MCF 10A (cell line): ENCODE measurements around the gene PREP. TPM values are rescaled to one million over a fixed set of nuclear protein-coding genes. Genes with fewer than 3 reads are reported as not detected.

Experiments used
- BruUV-seq: library from RNA; stranded (reverse); fragments of 400-500 nt; replicated peaks from 2 replicates; lab custom pipeline; 2021; lab: Mats Ljungman, UMichigan
- CTCF ChIA-PET: fragments of 300-600 bp; sonication (Branson Sonifier 250); formaldehyde crosslinking; extraction: SDS; loops from one replicate; lab custom pipeline; 2021; ENCODE audit warnings: antibody characterized with exemption, inconsistent platforms; lab: Yijun Ruan, JAX
- POLR2A ChIA-PET: fragments of 300-600, 350-650 bp; sonication (Branson Sonifier 250); formaldehyde crosslinking; extraction: SDS; loops from one replicate; lab custom pipeline; 2020; ENCODE audit warnings: antibody characterized with exemption, inconsistent platforms; lab: Yijun Ruan, JAX
- DNase-seq: peaks from one replicate; pipeline ENCODE4 v3.0.0-alpha.2; 2018; ENCODE audit not compliant: unreplicated experiment
- H3K27ac Mint-ChIP-seq: one replicate; pipeline ENCODE4 v1.8.0; 2022; ENCODE audit warnings: mild to moderate bottlenecking, low read depth, mixed read lengths; ENCODE audit not compliant: unreplicated experiment
- H3K27me3 Mint-ChIP-seq: one replicate; pipeline ENCODE4 v1.8.0; 2022; ENCODE audit warnings: mixed read lengths; ENCODE audit not compliant: insufficient read depth, unreplicated experiment
- H3K36me3 Mint-ChIP-seq: one replicate; pipeline ENCODE4 v1.8.0; 2022; ENCODE audit warnings: mild to moderate bottlenecking, moderate library complexity, mixed read lengths; ENCODE audit not compliant: insufficient read depth, unreplicated experiment
- H3K4me1 Mint-ChIP-seq: one replicate; pipeline ENCODE4 v1.8.0; 2022; ENCODE audit warnings: mixed read lengths; ENCODE audit not compliant: insufficient read depth, unreplicated experiment
- H3K4me3 Mint-ChIP-seq: one replicate; pipeline ENCODE4 v1.8.0; 2022; ENCODE audit warnings: mild to moderate bottlenecking, moderate library complexity, mixed read lengths; ENCODE audit not compliant: unreplicated experiment
- H3K9me3 Mint-ChIP-seq: one replicate; pipeline ENCODE4 v1.8.0; 2022; ENCODE audit warnings: mixed read lengths; ENCODE audit not compliant: unreplicated experiment
- intact Hi-C: fragments of 100-400 bp; cut with micrococcal nuclease; formaldehyde crosslinking; loops from 2 replicates; pipeline ENCODE4 v1.14.1; 2022
- total RNA-seq: library from RNA; stranded (reverse); gene quantifications from 2 replicates; pipeline ENCODE4 v1.2.3, GENCODE V29; 2022
- TF ChIP-seq, protein P1 (sequence below): fragments of 200-600 bp; IDR thresholded peaks from one replicate; pipeline ENCODE4 v1.8.0; 2022; ENCODE audit warnings: antibody characterized with exemption, mild to moderate bottlenecking; ENCODE audit not compliant: unreplicated experiment

Gene PREP
- total RNA-seq, 1 experiment from 2014 or later = 67.6 TPM

DNA sequence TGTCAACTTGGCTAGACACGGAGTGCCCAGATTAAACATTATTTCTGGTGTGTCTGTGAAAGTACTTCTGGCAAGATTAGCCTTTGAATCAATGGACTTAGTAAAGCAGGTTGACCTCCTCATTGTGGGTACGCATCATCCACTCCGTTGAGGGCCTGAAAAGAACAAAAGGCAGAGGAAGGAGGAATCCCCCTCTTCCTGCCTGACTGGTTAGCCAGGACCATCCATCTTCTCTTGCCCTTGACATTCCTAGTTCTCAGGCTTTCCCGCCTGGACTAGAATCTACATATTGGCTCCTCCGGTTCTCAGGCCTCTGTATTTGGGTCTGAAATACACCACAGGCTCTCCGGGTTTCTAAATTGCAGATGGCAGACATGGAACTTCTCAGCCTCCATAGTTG lies 149.1 kb downstream of the PREP start:
- intact Hi-C loops = no loop called here
- no peak for DNase-seq
- TF ChIP-seq, protein P1, sequence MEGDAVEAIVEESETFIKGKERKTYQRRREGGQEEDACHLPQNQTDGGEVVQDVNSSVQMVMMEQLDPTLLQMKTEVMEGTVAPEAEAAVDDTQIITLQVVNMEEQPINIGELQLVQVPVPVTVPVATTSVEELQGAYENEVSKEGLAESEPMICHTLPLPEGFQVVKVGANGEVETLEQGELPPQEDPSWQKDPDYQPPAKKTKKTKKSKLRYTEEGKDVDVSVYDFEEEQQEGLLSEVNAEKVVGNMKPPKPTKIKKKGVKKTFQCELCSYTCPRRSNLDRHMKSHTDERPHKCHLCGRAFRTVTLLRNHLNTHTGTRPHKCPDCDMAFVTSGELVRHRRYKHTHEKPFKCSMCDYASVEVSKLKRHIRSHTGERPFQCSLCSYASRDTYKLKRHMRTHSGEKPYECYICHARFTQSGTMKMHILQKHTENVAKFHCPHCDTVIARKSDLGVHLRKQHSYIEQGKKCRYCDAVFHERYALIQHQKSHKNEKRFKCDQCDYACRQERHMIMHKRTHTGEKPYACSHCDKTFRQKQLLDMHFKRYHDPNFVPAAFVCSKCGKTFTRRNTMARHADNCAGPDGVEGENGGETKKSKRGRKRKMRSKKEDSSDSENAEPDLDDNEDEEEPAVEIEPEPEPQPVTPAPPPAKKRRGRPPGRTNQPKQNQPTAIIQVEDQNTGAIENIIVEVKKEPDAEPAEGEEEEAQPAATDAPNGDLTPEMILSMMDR = no peak
- CTCF ChIA-PET = no interaction called here
- no peak overlapping the region for H3K4me3 Mint-ChIP-seq
- H3K4me1 Mint-ChIP-seq = no peaks in the 10 kb centered on the region
- H3K27ac Mint-ChIP-seq = no peak overlapping the region
- no TSS peak for BruUV-seq
- H3K36me3 Mint-ChIP-seq = no peaks in the 10 kb centered on the region
- no peaks in the 10 kb centered on the region for H3K27me3 Mint-ChIP-seq
- no peaks in the 10 kb centered on the region for H3K9me3 Mint-ChIP-seq
- POLR2A ChIA-PET = no interaction called here

DNA sequence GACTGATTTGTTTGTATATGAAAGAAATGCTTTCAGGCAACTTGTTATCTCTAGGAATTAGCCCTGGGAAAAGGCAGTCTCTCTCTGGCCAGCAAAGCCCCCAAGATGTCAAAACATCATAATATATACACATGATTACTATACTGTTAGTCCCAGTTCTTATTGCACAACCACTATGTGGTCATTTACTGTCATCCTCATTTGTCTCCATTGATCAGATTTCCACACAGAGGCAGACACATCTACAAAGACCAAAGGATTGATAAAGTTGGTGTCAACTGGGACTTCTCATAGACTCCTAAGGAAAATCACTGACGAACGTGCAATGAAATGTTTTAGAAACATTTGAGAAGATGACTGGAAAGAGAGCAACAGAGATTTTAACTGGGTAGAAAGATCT lies 151.2 kb downstream of the PREP start:
- no peaks in the 10 kb centered on the region for H3K4me1 Mint-ChIP-seq

DNA sequence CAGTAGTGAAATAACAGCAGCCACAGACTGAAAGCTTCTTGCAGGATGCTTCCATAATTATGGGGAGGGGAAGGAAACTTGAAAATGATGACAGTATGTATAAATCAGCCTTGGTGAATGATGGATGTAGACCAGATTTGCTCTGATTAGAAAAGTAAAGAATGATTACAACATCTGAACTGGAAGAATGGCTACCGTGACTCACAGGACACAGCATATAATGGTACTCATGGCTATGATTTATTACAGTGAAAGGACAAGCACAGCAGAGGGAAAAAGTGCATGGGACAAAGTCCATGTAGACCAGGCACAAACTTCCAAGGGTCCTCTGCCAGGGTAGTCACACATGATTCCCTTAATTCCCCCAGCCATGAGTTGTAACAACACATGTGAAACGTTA lies 152.3 kb downstream of the PREP start:
- no TSS peak for BruUV-seq
- Mint-ChIP-seq H3K27me3 (no peaks in the 10 kb centered on the region), H3K4me1 (no peaks in the 10 kb centered on the region), H3K4me3 (no peak overlapping the region), H3K36me3 (peaks cover 5% of the 10 kb centered on the region), H3K27ac (no peak overlapping the region), H3K9me3 (no peaks in the 10 kb centered on the region)
- intact Hi-C loops = no loop called here
- POLR2A ChIA-PET = no interaction called here
- TF ChIP-seq, protein P1 = no peak
- CTCF ChIA-PET = no interaction called here
- DNase-seq = peak; percentile 26

More for the DNA sequence above, 151.2 kb downstream of the PREP start:
- no peak for DNase-seq
- H3K9me3 Mint-ChIP-seq = no peaks in the 10 kb centered on the region
- POLR2A ChIA-PET = no interaction called here
- no peak overlapping the region for H3K4me3 Mint-ChIP-seq
- no peaks in the 10 kb centered on the region for H3K27me3 Mint-ChIP-seq
- H3K36me3 Mint-ChIP-seq = no peaks in the 10 kb centered on the region
- TF ChIP-seq, protein P1 = no peak
- H3K27ac Mint-ChIP-seq = no peak overlapping the region
- intact Hi-C loops = no loop called here
- CTCF ChIA-PET = no interaction called here
- BruUV-seq = no TSS peak

DNA sequence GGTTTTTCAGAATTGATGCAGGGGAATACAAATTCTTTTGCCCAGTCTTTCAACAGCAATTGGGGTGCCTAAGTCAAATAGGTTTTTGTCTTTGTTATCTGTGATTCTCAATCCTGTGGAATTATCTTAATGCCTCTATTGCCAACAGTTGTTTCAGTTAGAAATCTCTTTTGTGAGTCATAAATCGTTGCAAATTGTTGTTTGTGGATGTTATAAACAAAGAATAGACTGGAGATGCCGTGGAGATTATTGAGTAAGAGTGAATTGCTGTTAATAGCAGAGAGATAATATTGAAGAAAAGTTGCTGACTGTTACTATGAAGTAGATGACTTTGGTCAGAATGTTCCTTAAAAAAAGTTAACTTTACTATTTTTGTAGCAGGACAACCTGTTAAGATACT lies 159.4 kb downstream of the PREP start:
- no TSS peak for BruUV-seq
- H3K4me3 Mint-ChIP-seq = no peak overlapping the region
- H3K9me3 Mint-ChIP-seq = no peaks in the 10 kb centered on the region
- peaks cover 26% of the 10 kb centered on the region for H3K27me3 Mint-ChIP-seq
- H3K4me1 Mint-ChIP-seq = no peaks in the 10 kb centered on the region
- TF ChIP-seq, protein P1 = no peak
- no peak overlapping the region for H3K27ac Mint-ChIP-seq
- CTCF ChIA-PET = no interaction called here
- POLR2A ChIA-PET = no interaction called here
- peaks cover 5% of the 10 kb centered on the region for H3K36me3 Mint-ChIP-seq
- intact Hi-C loops = no loop called here
- DNase-seq = no peak
